Astrocyte (in vitro differentiated cells and primary cell): ENCODE data around the gene PPM1B. TPM values are rescaled to one million over a fixed set of nuclear protein-coding genes. Genes with fewer than 3 reads are reported as not detected.
A peak's percentile ranks its signal among the peaks of the same experiment; 100 is the strongest.

Experiments
- DNase-seq: peaks from one replicate; pipeline ENCODE4 v3.0.0-alpha.2; 2010; ENCODE audit warnings: low read depth
- FAIRE-seq: peaks from 2 replicates; lab custom pipeline; 2011; peaks lifted over from hg19 to GRCh38; lab: Jason Lieb, UNC
- H2AFZ ChIP-seq: 2 replicates; pipeline ENCODE4 v1.6.0; 2012; ENCODE audit warnings: low read depth, low read length, inconsistent platforms
- H3K27ac ChIP-seq: 2 replicates; pipeline ENCODE4 v1.5.1; 2011; ENCODE audit warnings: low read depth, low read length, inconsistent platforms
- H3K27me3 ChIP-seq: 2 replicates; pipeline ENCODE4 v1.6.0; 2011; ENCODE audit warnings: low read length, inconsistent platforms; ENCODE audit not compliant: insufficient read depth
- H3K36me3 ChIP-seq: 2 replicates; pipeline ENCODE4 v1.5.1; 2011; ENCODE audit warnings: low read length, inconsistent platforms; ENCODE audit not compliant: insufficient read depth
- H3K4me1 ChIP-seq: 2 replicates; pipeline ENCODE4 v1.5.1; 2011; ENCODE audit warnings: low read length, inconsistent platforms; ENCODE audit not compliant: insufficient read depth
- H3K4me2 ChIP-seq: 2 replicates; pipeline ENCODE4 v1.6.0; 2012; ENCODE audit warnings: low read length, inconsistent platforms
- H3K4me3 ChIP-seq: 2 replicates; pipeline ENCODE4 v1.5.1; 2011; ENCODE audit warnings: low read depth, mild to moderate bottlenecking, low read length, inconsistent platforms; ENCODE audit not compliant: insufficient read depth
- H3K79me2 ChIP-seq: 2 replicates; pipeline ENCODE4 v1.6.0; 2012; ENCODE audit warnings: mild to moderate bottlenecking, low read length, inconsistent platforms; ENCODE audit not compliant: insufficient read depth
- H3K9ac ChIP-seq: 2 replicates; pipeline ENCODE4 v1.6.0; 2012; ENCODE audit warnings: mild to moderate bottlenecking, low read length, inconsistent platforms
- H3K9me3 ChIP-seq: 2 replicates; pipeline ENCODE4 v1.5.1; 2012; ENCODE audit warnings: low read depth, mild to moderate bottlenecking, low read length, inconsistent platforms; ENCODE audit not compliant: insufficient read depth
- H4K20me1 ChIP-seq: 2 replicates; pipeline ENCODE4 v1.6.0; 2012; ENCODE audit warnings: low read length, inconsistent platforms; ENCODE audit not compliant: insufficient read depth
- H3K27ac Mint-ChIP-seq: one replicate; pipeline ENCODE4 v1.8.0; 2021; ENCODE audit warnings: mild to moderate bottlenecking, mixed read lengths; ENCODE audit not compliant: unreplicated experiment
- H3K27me3 Mint-ChIP-seq: one replicate; pipeline ENCODE4 v1.8.0; 2021; ENCODE audit warnings: low read depth, mixed read lengths; ENCODE audit not compliant: unreplicated experiment
- H3K36me3 Mint-ChIP-seq: one replicate; pipeline ENCODE4 v1.8.0; 2021; ENCODE audit warnings: low read depth, mixed read lengths; ENCODE audit not compliant: unreplicated experiment
- H3K4me1 Mint-ChIP-seq: one replicate; pipeline ENCODE4 v1.8.0; 2021; ENCODE audit warnings: low read depth, mixed read lengths; ENCODE audit not compliant: unreplicated experiment
- H3K4me3 Mint-ChIP-seq: one replicate; pipeline ENCODE4 v1.8.0; 2021; ENCODE audit warnings: mild to moderate bottlenecking, moderate library complexity, mixed read lengths; ENCODE audit not compliant: unreplicated experiment
- H3K9me3 Mint-ChIP-seq: one replicate; pipeline ENCODE4 v1.8.0; 2021; ENCODE audit warnings: mild to moderate bottlenecking, mixed read lengths; ENCODE audit not compliant: unreplicated experiment
- CTCF ChIP-seq: IDR thresholded peaks from 2 replicates; pipeline ENCODE4 v1.5.1; 2011; ENCODE audit warnings: low read depth, mild to moderate bottlenecking, inconsistent platforms, low read length, moderate library complexity; ENCODE audit not compliant: insufficient read depth
- EZH2 ChIP-seq: IDR thresholded peaks from 2 replicates; pipeline ENCODE4 v1.6.1; 2012; ENCODE audit warnings: mild to moderate bottlenecking, low read length, inconsistent platforms; ENCODE audit not compliant: insufficient read depth
- total RNA-seq: library from RNA; stranded (reverse); gene quantifications from 2 replicates; pipeline ENCODE4 v1.2.1, GENCODE V29; 2021

The PPM1B gene
- total RNA-seq, 1 donor from 2014 or later: 39.4 TPM

- no peaks in the 10 kb centered on the region for H3K36me3 ChIP-seq
- Mint-ChIP-seq H3K4me1 (peaks cover 3% of the 10 kb centered on the region), H3K27ac (no peak overlapping the region), H3K27me3 (no peaks in the 10 kb centered on the region), H3K4me3 (no peak overlapping the region), H3K36me3 (no peaks in the 10 kb centered on the region), H3K9me3 (peaks cover 4% of the 10 kb centered on the region)
- H4K20me1 ChIP-seq: peaks cover 9% of the 10 kb centered on the region
- no peak overlapping the region for H3K27ac ChIP-seq
- H3K4me3 ChIP-seq: no peak overlapping the region
- peaks cover 8% of the 10 kb centered on the region for H3K4me1 ChIP-seq
- FAIRE-seq: no peak
- H3K4me2 ChIP-seq: no peak overlapping the region
- H3K9me3 ChIP-seq: no peaks in the 10 kb centered on the region
- no peaks in the 10 kb centered on the region for H3K27me3 ChIP-seq
- TF ChIP-seq CTCF: no peak
- TF ChIP-seq EZH2: no peak
- no peak for DNase-seq
- no peak overlapping the region for H3K9ac ChIP-seq
- H3K79me2 ChIP-seq: peaks cover 20% of the 10 kb centered on the region
- no peak overlapping the region for H2AFZ ChIP-seq
Measured at GRCh38 chr2:44166096-44166495, 2.6 kb upstream of the PPM1B start.

GRCh38 chr2:44167311-44167907, 1.3 kb upstream of the PPM1B start:
- peak overlapping the region; percentile 98 for H3K27ac Mint-ChIP-seq
- peak overlapping the region; percentile 89 for H3K9ac ChIP-seq
- H3K4me1 Mint-ChIP-seq: peaks cover 7% of the 10 kb centered on the region
- peak overlapping the region; percentile 99 for H3K4me3 Mint-ChIP-seq
- H3K27ac ChIP-seq: peak overlapping the region; percentile 99
- no peaks in the 10 kb centered on the region for H3K27me3 ChIP-seq
- H3K4me1 ChIP-seq: peaks cover 12% of the 10 kb centered on the region
- no peak for FAIRE-seq
- TF ChIP-seq EZH2 (no peak), CTCF (no peak)
- peaks cover 34% of the 10 kb centered on the region for H3K79me2 ChIP-seq
- peak overlapping the region; percentile 75 for H3K4me3 ChIP-seq
- H3K36me3 ChIP-seq: no peaks in the 10 kb centered on the region
- H3K36me3 Mint-ChIP-seq: no peaks in the 10 kb centered on the region
- peaks cover 18% of the 10 kb centered on the region for H4K20me1 ChIP-seq
- H3K9me3 ChIP-seq: no peaks in the 10 kb centered on the region
- H2AFZ ChIP-seq: peak overlapping the region; percentile 87
- H3K27me3 Mint-ChIP-seq: no peaks in the 10 kb centered on the region
- peak overlapping the region; percentile 84 for H3K4me2 ChIP-seq
- DNase-seq: no peak
- peaks cover 4% of the 10 kb centered on the region for H3K9me3 Mint-ChIP-seq

GRCh38 chr2:44167908-44168680, 581 bp upstream of the PPM1B start:
- Histone ChIP-seq H4K20me1 (peaks cover 21% of the 10 kb centered on the region), H3K4me2 (peak overlapping the region; percentile 84), H3K4me1 (peaks cover 12% of the 10 kb centered on the region), H3K9ac (peak overlapping the region; percentile 89), H3K9me3 (no peaks in the 10 kb centered on the region), H2AFZ (peak overlapping the region; percentile 87), H3K27me3 (no peaks in the 10 kb centered on the region), H3K36me3 (no peaks in the 10 kb centered on the region), H3K4me3 (peak overlapping the region; percentile 75), H3K27ac (peak overlapping the region; percentile 99), H3K79me2 (peaks cover 40% of the 10 kb centered on the region)
- peak; percentile 34 for FAIRE-seq
- Mint-ChIP-seq H3K9me3 (peaks cover 4% of the 10 kb centered on the region), H3K27me3 (no peaks in the 10 kb centered on the region), H3K27ac (peak overlapping the region; percentile 98), H3K4me1 (peaks cover 7% of the 10 kb centered on the region), H3K36me3 (no peaks in the 10 kb centered on the region), H3K4me3 (peak overlapping the region; percentile 99)
- no peak for TF ChIP-seq CTCF
- peak; percentile 100 for DNase-seq
